ENCODE results near the gene CLCN5.

DNA sequence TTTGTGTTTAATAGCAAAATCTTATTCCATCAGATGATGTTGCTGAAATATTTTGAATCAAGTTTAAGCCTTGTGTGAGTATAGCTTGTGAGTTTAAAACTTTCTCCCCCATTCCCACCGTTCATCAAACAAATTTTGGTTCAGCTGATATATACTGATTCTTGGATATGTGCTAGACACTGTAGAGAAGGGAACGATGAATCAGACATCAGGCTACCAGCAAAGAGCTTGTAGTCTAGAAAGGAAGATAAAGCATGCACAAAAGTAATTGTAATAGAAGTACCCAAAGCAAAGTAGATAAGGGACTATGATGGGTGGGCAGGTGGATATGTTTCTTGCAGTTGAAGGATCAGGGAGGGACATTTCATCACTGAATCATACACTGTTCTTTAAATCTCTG lies 146.5 kb downstream of the CLCN5 start:
- TF ChIP-seq, protein P1, sequence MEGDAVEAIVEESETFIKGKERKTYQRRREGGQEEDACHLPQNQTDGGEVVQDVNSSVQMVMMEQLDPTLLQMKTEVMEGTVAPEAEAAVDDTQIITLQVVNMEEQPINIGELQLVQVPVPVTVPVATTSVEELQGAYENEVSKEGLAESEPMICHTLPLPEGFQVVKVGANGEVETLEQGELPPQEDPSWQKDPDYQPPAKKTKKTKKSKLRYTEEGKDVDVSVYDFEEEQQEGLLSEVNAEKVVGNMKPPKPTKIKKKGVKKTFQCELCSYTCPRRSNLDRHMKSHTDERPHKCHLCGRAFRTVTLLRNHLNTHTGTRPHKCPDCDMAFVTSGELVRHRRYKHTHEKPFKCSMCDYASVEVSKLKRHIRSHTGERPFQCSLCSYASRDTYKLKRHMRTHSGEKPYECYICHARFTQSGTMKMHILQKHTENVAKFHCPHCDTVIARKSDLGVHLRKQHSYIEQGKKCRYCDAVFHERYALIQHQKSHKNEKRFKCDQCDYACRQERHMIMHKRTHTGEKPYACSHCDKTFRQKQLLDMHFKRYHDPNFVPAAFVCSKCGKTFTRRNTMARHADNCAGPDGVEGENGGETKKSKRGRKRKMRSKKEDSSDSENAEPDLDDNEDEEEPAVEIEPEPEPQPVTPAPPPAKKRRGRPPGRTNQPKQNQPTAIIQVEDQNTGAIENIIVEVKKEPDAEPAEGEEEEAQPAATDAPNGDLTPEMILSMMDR (IDR thresholded peaks at IDR 0.05), result no peak
- TF ChIP-seq POLR2A (IDR thresholded peaks at IDR 0.05), result no peak
